ENCODE results near the gene CLEC16A.
"Not testable (repeated sequence)": the region's sequence is repeated elsewhere in the genome, so short reads cannot be mapped to it uniquely, and the experiment has no call there.

DNA sequence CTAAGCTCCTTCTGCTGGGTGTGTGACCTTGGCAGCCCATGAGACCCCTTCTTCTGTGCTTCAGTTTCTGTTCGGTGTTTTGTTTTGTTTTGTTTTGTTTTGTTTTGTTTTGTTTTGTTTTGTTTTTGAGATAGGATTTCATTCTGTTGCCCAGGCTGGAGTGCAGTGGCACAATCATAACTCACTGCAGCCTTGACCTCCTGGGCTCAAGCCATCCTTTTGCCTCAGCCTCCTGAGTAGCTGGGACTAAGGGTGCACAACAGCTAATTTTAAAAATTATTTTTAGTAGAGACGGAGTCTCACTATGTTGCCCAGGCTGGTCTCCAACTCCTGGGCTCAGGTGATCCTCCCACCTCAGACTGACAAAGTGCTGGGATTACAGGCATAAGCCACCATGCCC lies 276.1 kb downstream of the CLEC16A start:
- TF ChIP-seq EZH2 (IDR thresholded peaks at IDR 0.05; ENCODE audit: borderline replicate concordance, low read depth, low read length, severe bottlenecking): not testable (repeated sequence)
- TF ChIP-seq, protein P1, sequence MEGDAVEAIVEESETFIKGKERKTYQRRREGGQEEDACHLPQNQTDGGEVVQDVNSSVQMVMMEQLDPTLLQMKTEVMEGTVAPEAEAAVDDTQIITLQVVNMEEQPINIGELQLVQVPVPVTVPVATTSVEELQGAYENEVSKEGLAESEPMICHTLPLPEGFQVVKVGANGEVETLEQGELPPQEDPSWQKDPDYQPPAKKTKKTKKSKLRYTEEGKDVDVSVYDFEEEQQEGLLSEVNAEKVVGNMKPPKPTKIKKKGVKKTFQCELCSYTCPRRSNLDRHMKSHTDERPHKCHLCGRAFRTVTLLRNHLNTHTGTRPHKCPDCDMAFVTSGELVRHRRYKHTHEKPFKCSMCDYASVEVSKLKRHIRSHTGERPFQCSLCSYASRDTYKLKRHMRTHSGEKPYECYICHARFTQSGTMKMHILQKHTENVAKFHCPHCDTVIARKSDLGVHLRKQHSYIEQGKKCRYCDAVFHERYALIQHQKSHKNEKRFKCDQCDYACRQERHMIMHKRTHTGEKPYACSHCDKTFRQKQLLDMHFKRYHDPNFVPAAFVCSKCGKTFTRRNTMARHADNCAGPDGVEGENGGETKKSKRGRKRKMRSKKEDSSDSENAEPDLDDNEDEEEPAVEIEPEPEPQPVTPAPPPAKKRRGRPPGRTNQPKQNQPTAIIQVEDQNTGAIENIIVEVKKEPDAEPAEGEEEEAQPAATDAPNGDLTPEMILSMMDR (IDR thresholded peaks at IDR 0.05; ENCODE audit: borderline replicate concordance, extremely low read depth, low read length, poor library complexity, severe bottlenecking): not testable (repeated sequence)
